HEK293 (cell line): ENCODE results near the gene CXorf65.

ENCODE experiments used
- GLIS1 ChIP-seq: fragments of 450-650 bp; formaldehyde crosslinking; IDR thresholded peaks from 2 replicates; pipeline ENCODE4 v1.5.1; 2016; ENCODE audit warnings: missing biosample characterization, missing genetic modification characterization
- KLF10 ChIP-seq: fragments of 450-650 bp; IDR thresholded peaks from 2 replicates; pipeline ENCODE4 v1.5.1; 2018; ENCODE audit warnings: missing biosample characterization, mild to moderate bottlenecking, missing genetic modification characterization
- MEIS1 ChIP-seq: sonication (generic); formaldehyde crosslinking; IDR thresholded peaks from 2 replicates; pipeline ENCODE4 v1.8.1; 2022; ENCODE audit warnings: missing genetic modification reagents, mild to moderate bottlenecking, borderline replicate concordance
- MYNN ChIP-seq: fragments of 450-650 bp; formaldehyde crosslinking; IDR thresholded peaks from 2 replicates; pipeline ENCODE4 v1.5.1; 2016; ENCODE audit warnings: missing biosample characterization, missing genetic modification characterization, borderline replicate concordance
- MZF1 ChIP-seq: fragments of 450-650 bp; formaldehyde crosslinking; IDR thresholded peaks from 2 replicates; pipeline ENCODE4 v1.5.1; 2017; ENCODE audit warnings: missing biosample characterization, missing genetic modification characterization, borderline replicate concordance
- OVOL3 ChIP-seq: fragments of 450-650 bp; formaldehyde crosslinking; IDR thresholded peaks from 2 replicates; pipeline ENCODE4 v1.5.1; 2016; ENCODE audit warnings: missing biosample characterization, missing genetic modification characterization
- PRDM6 ChIP-seq: fragments of 450-650 bp; formaldehyde crosslinking; IDR thresholded peaks from 2 replicates; pipeline ENCODE4 v1.5.1; 2017; ENCODE audit warnings: missing biosample characterization, missing genetic modification characterization
- SP2 ChIP-seq: fragments of 450-650 bp; formaldehyde crosslinking; IDR thresholded peaks from 2 replicates; pipeline ENCODE4 v1.5.1; 2016; ENCODE audit warnings: missing biosample characterization, missing genetic modification characterization
- SP7 ChIP-seq: fragments of 450-650 bp; formaldehyde crosslinking; IDR thresholded peaks from 2 replicates; pipeline ENCODE4 v1.5.1; 2016; ENCODE audit warnings: missing biosample characterization, missing genetic modification characterization
- TCF7L2 ChIP-seq: IDR thresholded peaks from 2 replicates; pipeline ENCODE4 v1.6.1; 2011; ENCODE audit warnings: low read depth, mild to moderate bottlenecking, inconsistent platforms, low read length, moderate library complexity, borderline replicate concordance
- ZBTB17 ChIP-seq: fragments of 450-650 bp; formaldehyde crosslinking; IDR thresholded peaks from 2 replicates; pipeline ENCODE4 v1.5.1; 2016; ENCODE audit warnings: missing biosample characterization, missing genetic modification characterization
- ZBTB6 ChIP-seq: fragments of 450-650 bp; formaldehyde crosslinking; IDR thresholded peaks from 2 replicates; pipeline ENCODE4 v1.5.1; 2017; ENCODE audit warnings: missing biosample characterization, missing genetic modification characterization
- ZIC2 ChIP-seq: fragments of 450-650 bp; formaldehyde crosslinking; IDR thresholded peaks from 2 replicates; pipeline ENCODE4 v1.5.1; 2016; ENCODE audit warnings: missing biosample characterization, missing genetic modification characterization
- ZNF140 ChIP-seq: fragments of 450-650 bp; formaldehyde crosslinking; IDR thresholded peaks from 2 replicates; pipeline ENCODE4 v1.5.1; 2016; ENCODE audit warnings: missing biosample characterization, missing genetic modification characterization
- ZNF148 ChIP-seq: fragments of 450-650 bp; formaldehyde crosslinking; IDR thresholded peaks from 2 replicates; pipeline ENCODE4 v1.5.0; 2017; ENCODE audit warnings: missing biosample characterization, missing genetic modification characterization, borderline replicate concordance
- ZNF174 ChIP-seq: fragments of 450-650 bp; formaldehyde crosslinking; IDR thresholded peaks from 2 replicates; pipeline ENCODE4 v1.5.0; 2017; ENCODE audit warnings: missing biosample characterization, mild to moderate bottlenecking, missing genetic modification characterization
- ZNF214 ChIP-seq: fragments of 450-650 bp; formaldehyde crosslinking; IDR thresholded peaks from 2 replicates; pipeline ENCODE4 v1.5.1; 2017; ENCODE audit warnings: missing biosample characterization, mild to moderate bottlenecking, missing genetic modification characterization, borderline replicate concordance
- ZNF280C ChIP-seq: fragments of 450-650 bp; formaldehyde crosslinking; IDR thresholded peaks from 2 replicates; pipeline ENCODE4 v1.5.1; 2016; ENCODE audit warnings: missing biosample characterization, missing genetic modification characterization
- ZNF280D ChIP-seq: fragments of 450-650 bp; formaldehyde crosslinking; IDR thresholded peaks from 2 replicates; pipeline ENCODE4 v1.5.1; 2016; ENCODE audit warnings: missing biosample characterization, missing genetic modification characterization
- ZNF341 ChIP-seq: fragments of 450-650 bp; formaldehyde crosslinking; IDR thresholded peaks from 2 replicates; pipeline ENCODE4; 2016; ENCODE audit warnings: low read depth, missing biosample characterization, missing genetic modification characterization
- ZNF354C ChIP-seq: fragments of 450-650 bp; formaldehyde crosslinking; IDR thresholded peaks from 2 replicates; pipeline ENCODE4 v1.5.1; 2016; ENCODE audit warnings: missing biosample characterization, missing genetic modification characterization, low read depth, borderline replicate concordance
- ZNF391 ChIP-seq: fragments of 450-650 bp; formaldehyde crosslinking; IDR thresholded peaks from 2 replicates; pipeline ENCODE4 v1.5.1; 2016; ENCODE audit warnings: low read depth, missing biosample characterization, missing genetic modification characterization, borderline replicate concordance
- ZNF426 ChIP-seq: fragments of 450-650 bp; formaldehyde crosslinking; IDR thresholded peaks from 2 replicates; pipeline ENCODE4 v1.5.1; 2017; ENCODE audit warnings: missing biosample characterization, missing genetic modification characterization, mild to moderate bottlenecking, inconsistent platforms, moderate library complexity
- ZNF555 ChIP-seq: fragments of 450-650 bp; formaldehyde crosslinking; conservative IDR thresholded peaks from 2 replicates; pipeline ENCODE4 v1.5.1; 2017; ENCODE audit warnings: missing biosample characterization, mild to moderate bottlenecking, missing genetic modification characterization, inconsistent platforms
- ZNF610 ChIP-seq: fragments of 450-650 bp; formaldehyde crosslinking; IDR thresholded peaks from 2 replicates; pipeline ENCODE4 v1.5.1; 2016; ENCODE audit warnings: missing biosample characterization, missing genetic modification characterization, borderline replicate concordance
- ZNF629 ChIP-seq: fragments of 450-650 bp; formaldehyde crosslinking; IDR thresholded peaks from 2 replicates; pipeline ENCODE4 v1.5.1; 2017; ENCODE audit warnings: missing biosample characterization, missing genetic modification characterization
- ZNF707 ChIP-seq: fragments of 450-650 bp; formaldehyde crosslinking; IDR thresholded peaks from 2 replicates; pipeline ENCODE4 v1.5.1; 2016; ENCODE audit warnings: missing biosample characterization, missing genetic modification characterization
- ZNF837 ChIP-seq: fragments of 450-650 bp; formaldehyde crosslinking; IDR thresholded peaks from 2 replicates; pipeline ENCODE4 v1.5.1; 2016; ENCODE audit warnings: missing biosample characterization, missing genetic modification characterization
- ZNF843 ChIP-seq: fragments of 450-650 bp; formaldehyde crosslinking; IDR thresholded peaks from 2 replicates; pipeline ENCODE4 v1.5.1; 2016; ENCODE audit warnings: missing biosample characterization, missing genetic modification characterization

Gene CXorf65

GRCh38 chrX:71081330-71082123, 25.0 kb downstream of the CXorf65 start (continued):
- TF ChIP-seq ZNF280D (tag by site-specific recombination) = no peak
- no peak for TF ChIP-seq ZNF174
- TF ChIP-seq SP7 (tag by site-specific recombination) = no peak
- TF ChIP-seq ZNF280C (tag by site-specific recombination) = no peak
- no peak for TF ChIP-seq MYNN (tag by site-specific recombination)
- no peak for TF ChIP-seq ZNF391 (tag by site-specific recombination)
- no peak for TF ChIP-seq ZNF214 (tag by site-specific recombination)
- TF ChIP-seq ZNF843 (tag by site-specific recombination) = peak; percentile 91
- TF ChIP-seq ZNF610 (tag by site-specific recombination) = 0 out of 2 replicates have a peak, but pooled peaks have one; percentile 35
- TF ChIP-seq MZF1 = peak; percentile 68; the same call in 1 of the 2 replicates
- TF ChIP-seq ZNF140 (tag by site-specific recombination) = no peak
- peak; percentile 64 for TF ChIP-seq ZNF629 (tag by site-specific recombination)
- no peak for TF ChIP-seq ZNF354C (tag by site-specific recombination)
- peak; percentile 62 for TF ChIP-seq KLF10 (tag by site-specific recombination)
- TF ChIP-seq ZBTB6 = peak; percentile 94
- peak; percentile 96 for TF ChIP-seq PRDM6 (tag by site-specific recombination)
- TF ChIP-seq MEIS1 (CRISPR knock-in tag) = no peak
- no peak for TF ChIP-seq SP2 (tag by site-specific recombination)
- no peak for TF ChIP-seq ZNF426 (tag by site-specific recombination)
- TF ChIP-seq ZNF555 (tag by site-specific recombination) = no peak
- TF ChIP-seq ZNF341 (tag by site-specific recombination) = no peak
- 0 out of 2 replicates have a peak, but pooled peaks have one; percentile 56 for TF ChIP-seq OVOL3 (tag by site-specific recombination)
- peak; percentile 67 for TF ChIP-seq ZBTB17 (tag by site-specific recombination)
- peak; percentile 31; the same call in 1 of the 2 replicates for TF ChIP-seq ZIC2
- TF ChIP-seq TCF7L2 = 0 out of 2 replicates have a peak, but pooled peaks have one; percentile 11
- no peak for TF ChIP-seq GLIS1 (tag by site-specific recombination)
- no peak for TF ChIP-seq ZNF707 (tag by site-specific recombination)
- no peak for TF ChIP-seq ZNF148
- no peak for TF ChIP-seq ZNF837 (tag by site-specific recombination)
